ENCODE results near the gene LRRC45. TPM values are rescaled to one million over a fixed set of nuclear protein-coding genes. Genes with fewer than 3 reads are reported as not detected.

LRRC45 gene
- total and polyA plus RNA-seq, 11 donors = 2.9 to 8.6 (median 5.6) TPM

- Histone ChIP-seq H3K36me3 (peaks cover 0 to 31% (median 18%) of the 10 kb centered on the region in 9 donors), H3K27me3 (no peaks in the 10 kb centered on the region), H3K4me1 (peaks cover 0 to 27% (median 19%) of the 10 kb centered on the region in 12 donors), H3K27ac (peak within 1 kb of the TSS; percentile 59 to 93 (median 88)), H3K9me3 (no peaks in the 10 kb centered on the region), H3K4me3 (peak within 1 kb of the TSS; percentile 78 to 98 (median 93))
- intact Hi-C loops (cut with DNase I) = loop anchor here in 2 of 10 donors (2.0 kb wide), 1 partner anchor 33 kb away; the partner anchor contains the start of gene FASN (in 2 of the 2)
- peak; percentile 63 to 88 (median 72) for DNase-seq
- 8 to 13% (median 10%) methylated on average over 66 to 88 of the region's 88 CpGs for WGBS, 4 donors
- peak; percentile 36 to 84 (median 82) for ATAC-seq
- no peak for TF ChIP-seq CTCF (IDR thresholded peaks at IDR 0.05)
- peak in 1 of 2 donors; percentile 50 for TF ChIP-seq POLR2A (IDR thresholded peaks at IDR 0.05)
Measured at GRCh38 chr17:82065638-82066303, 42.7 kb downstream of the LRRC45 start, which contains the start of gene DUS1L. Gene DUS1L, minus strand, starts transcription at chr17:82065804. Its CDS starts 745 bp downstream, at chr17:82065059.

GRCh38 chr17:82070611-82071010 is 47.5 kb downstream of the LRRC45 start:
- no peak for DNase-seq
- Histone ChIP-seq H3K36me3 (no peaks in the 10 kb centered on the region), H3K4me1 (peaks cover 0 to 10% (median 9%) of the 10 kb centered on the region in 12 donors), H3K27ac (no peak overlapping the region), H3K27me3 (no peaks in the 10 kb centered on the region), H3K4me3 (no peak overlapping the region), H3K9me3 (no peaks in the 10 kb centered on the region)
- no peak for TF ChIP-seq POLR2A (IDR thresholded peaks at IDR 0.05)
- TF ChIP-seq CTCF (IDR thresholded peaks at IDR 0.05) = no peak
- intact Hi-C loops (cut with DNase I) = no loop called here
- ATAC-seq = no peak

- DNase-seq (no peak), ATAC-seq (no peak)
- no peaks in the 10 kb centered on the region for H3K9me3 ChIP-seq
- 81 to 88% (median 84%) methylated on average over 6 of the region's 6 CpGs for WGBS, 4 donors
- no peak overlapping the region for H3K4me3 ChIP-seq
- peaks cover 0 to 3% (median 0%) of the 10 kb centered on the region in 12 donors for H3K4me1 ChIP-seq
- intact Hi-C loops (cut with DNase I) = loop anchor here in 1 of 10 donors (1.0 kb wide), 1 partner anchor 27 kb away; no protein-coding TSS in a partner anchor
- H3K27me3 ChIP-seq = no peaks in the 10 kb centered on the region
- TF ChIP-seq POLR2A (IDR thresholded peaks at IDR 0.05) (no peak), CTCF (IDR thresholded peaks at IDR 0.05) (no peak)
- no peaks in the 10 kb centered on the region for H3K36me3 ChIP-seq
- H3K27ac ChIP-seq = no peak overlapping the region
Measured at GRCh38 chr17:82072827-82073226, 49.7 kb downstream of the LRRC45 start.

GRCh38 chr17:82073446-82073845 is 50.3 kb downstream of the LRRC45 start:
- ATAC-seq (no peak), DNase-seq (no peak)
- Histone ChIP-seq H3K27me3 (no peaks in the 10 kb centered on the region), H3K27ac (no peak overlapping the region), H3K36me3 (peaks cover 0 to 2% (median 0%) of the 10 kb centered on the region in 9 donors), H3K9me3 (no peaks in the 10 kb centered on the region), H3K4me1 (peaks cover 0 to 9% (median 0%) of the 10 kb centered on the region in 12 donors), H3K4me3 (no peak overlapping the region)
- WGBS, 4 donors = 82 to 88% (median 84%) methylated on average over 9 of the region's 9 CpGs
- TF ChIP-seq CTCF (IDR thresholded peaks at IDR 0.05) (no peak), POLR2A (IDR thresholded peaks at IDR 0.05) (no peak)
- intact Hi-C loops (cut with DNase I) = loop anchor here in 1 of 10 donors (1.0 kb wide), 1 partner anchor 27 kb away; no protein-coding TSS in a partner anchor

All from heart left ventricle (tissue), 16 donors.